Keratinocyte (primary cell): ENCODE data around the gene LMTK2.

ENCODE experiments used
- EZH2 ChIP-seq: IDR thresholded peaks from one replicate; pipeline ENCODE4 v1.6.1; 2012; ENCODE audit warnings: inconsistent platforms, mild to moderate bottlenecking, low read length, moderate library complexity
- TF ChIP-seq, protein P1 (sequence below), 3 experiments: IDR thresholded peaks in 1 of 3; conservative IDR thresholded peaks in 1 of 3; optimal IDR thresholded peaks in 1 of 3; 2 replicates in 2 of 3; 3 replicates in 1 of 3; pipeline versions ENCODE3 to v1.5.1; 2011; ENCODE audit warnings: low read length in 3 of 3, mild to moderate bottlenecking in 3 of 3, moderate library complexity in 2 of 3, control low read depth in 1 of 3, inconsistent platforms in 1 of 3; ENCODE audit not compliant: insufficient read depth in 2 of 3; ENCODE audit errors: extremely low read depth in 1 of 3

DNA sequence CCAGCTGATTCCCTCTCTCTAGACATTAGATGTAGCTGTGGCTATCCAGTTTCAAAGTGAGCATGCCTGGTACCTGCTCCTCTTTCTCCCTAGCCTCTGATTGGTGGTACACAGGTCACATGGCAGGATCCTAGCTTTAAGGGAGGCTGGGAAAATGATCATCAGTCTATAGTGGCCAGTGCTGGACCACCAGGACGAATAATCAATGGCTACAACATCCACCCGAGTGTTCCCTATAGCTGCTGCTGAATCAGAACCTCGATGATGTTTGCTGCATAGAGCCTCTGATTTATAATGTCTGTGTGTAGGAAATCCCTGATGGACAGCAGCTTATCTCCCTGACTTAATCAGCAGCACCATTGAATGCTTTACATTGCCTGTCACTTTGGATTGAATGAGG is 28.9 kb upstream of the LMTK2 start:
- TF ChIP-seq, protein P1, sequence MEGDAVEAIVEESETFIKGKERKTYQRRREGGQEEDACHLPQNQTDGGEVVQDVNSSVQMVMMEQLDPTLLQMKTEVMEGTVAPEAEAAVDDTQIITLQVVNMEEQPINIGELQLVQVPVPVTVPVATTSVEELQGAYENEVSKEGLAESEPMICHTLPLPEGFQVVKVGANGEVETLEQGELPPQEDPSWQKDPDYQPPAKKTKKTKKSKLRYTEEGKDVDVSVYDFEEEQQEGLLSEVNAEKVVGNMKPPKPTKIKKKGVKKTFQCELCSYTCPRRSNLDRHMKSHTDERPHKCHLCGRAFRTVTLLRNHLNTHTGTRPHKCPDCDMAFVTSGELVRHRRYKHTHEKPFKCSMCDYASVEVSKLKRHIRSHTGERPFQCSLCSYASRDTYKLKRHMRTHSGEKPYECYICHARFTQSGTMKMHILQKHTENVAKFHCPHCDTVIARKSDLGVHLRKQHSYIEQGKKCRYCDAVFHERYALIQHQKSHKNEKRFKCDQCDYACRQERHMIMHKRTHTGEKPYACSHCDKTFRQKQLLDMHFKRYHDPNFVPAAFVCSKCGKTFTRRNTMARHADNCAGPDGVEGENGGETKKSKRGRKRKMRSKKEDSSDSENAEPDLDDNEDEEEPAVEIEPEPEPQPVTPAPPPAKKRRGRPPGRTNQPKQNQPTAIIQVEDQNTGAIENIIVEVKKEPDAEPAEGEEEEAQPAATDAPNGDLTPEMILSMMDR (optimal IDR thresholded peaks at IDR 0.05 in 1 of 3, IDR thresholded peaks at IDR 0.05 in 1 of 3, conservative IDR thresholded peaks at IDR 0.05 in 1 of 3; ENCODE audit: extremely low read depth in 1 of 3, insufficient read depth in 2 of 3, low read length in 3 of 3) = no peak
- TF ChIP-seq EZH2 = no peak
